Measurements from ENCODE around the gene OBSCN. TPM values are rescaled to one million over a fixed set of nuclear protein-coding genes. Genes with fewer than 3 reads are reported as not detected.

OBSCN gene
- total and polyA plus RNA-seq, 2 of the 13 experiments (the other 11 are each of a cell fraction or from before 2014, with no cell fraction given), result 0.20 TPM

- no peak for TF ChIP-seq TEAD2 (CRISPR knock-in tag; IDR thresholded peaks at IDR 0.05)
- no peak for TF ChIP-seq CTCF (CRISPR knock-in tag; IDR thresholded peaks at IDR 0.05)
- TF ChIP-seq YEATS2 (CRISPR knock-in tag; IDR thresholded peaks at IDR 0.05; ENCODE audit: borderline replicate concordance), result no peak
- TF ChIP-seq ZNF251 (CRISPR knock-in tag; IDR thresholded peaks at IDR 0.05), result no peak
- no peak for TF ChIP-seq FOXJ3 (CRISPR knock-in tag; IDR thresholded peaks at IDR 0.05; ENCODE audit: borderline replicate concordance)
- TF ChIP-seq ZBTB7B (CRISPR knock-in tag; IDR thresholded peaks at IDR 0.05), result no peak
These were observed 2.9 kb upstream of the OBSCN start (continued) for GRCh38 chr1:228204958-228205357.

- Histone ChIP-seq H2AFZ (ENCODE audit: low read length) (no peak overlapping the region), H3K79me2 (ENCODE audit: insufficient read depth, low read length) (no peaks in the 10 kb centered on the region), H4K20me1 (ENCODE audit: insufficient read depth, low read length) (no peaks in the 10 kb centered on the region), H3K4me3 (replicated peaks in 1 of 3; ENCODE audit: insufficient read depth in 1 of 3, low read depth in 2 of 3, low read length in 3 of 3) (no peak overlapping the region), H3K4me1 (ENCODE audit: insufficient read depth, low read length) (no peaks in the 10 kb centered on the region), H3K27ac (ENCODE audit: extremely low read length, insufficient read depth, low read length) (no peak overlapping the region), H3K36me3 (replicated peaks in 1 of 2; ENCODE audit: control insufficient read depth in 1 of 2, insufficient read depth in 2 of 2, low read length in 2 of 2) (no peaks in the 10 kb centered on the region), H3K27me3 (ENCODE audit: control insufficient read depth in 1 of 2, insufficient read depth in 2 of 2, low read length in 2 of 2) (peaks cover 4 to 36% of the 10 kb centered on the region in 2 experiments; a peak in 4 of 5 replicates), H3K4me2 (ENCODE audit: low read depth, low read length) (no peak overlapping the region), H3K9ac (ENCODE audit: insufficient read depth, low read depth, low read length) (no peak overlapping the region), H3K9me3 (ENCODE audit: low read length) (no peaks in the 10 kb centered on the region)
- BruUV-seq (replicated peaks), result no TSS peak
- DNase-seq (ENCODE audit: low spot score) (no peak), ATAC-seq (0 out of 3 replicates have a peak, but pooled peaks have one; percentile 9), FAIRE-seq (no peak)
- CTCF ChIA-PET (ENCODE audit: low intra/inter-chr PET ratio, low total read pairs), result no interaction called here
- in situ Hi-C loops (cut with HindIII; ENCODE audit: extremely low pct_ligation_motif_present, low pct_unique_long_range_greater_than_20kb), result no loop called here
- POLR2A ChIA-PET, result no interaction called here
- intact Hi-C loops (cut with micrococcal nuclease; ENCODE audit: unreplicated experiment), result no loop called here
- 12% methylated on average over 7 of the region's 15 CpGs for WGBS (ENCODE audit: low lambda C conversion rate)
- TF ChIP-seq ATF4 (CRISPR knock-in tag; IDR thresholded peaks at IDR 0.05) (no peak), DRAP1 (CRISPR knock-in tag; IDR thresholded peaks at IDR 0.05) (no peak), SNAI1 (CRISPR knock-in tag; IDR thresholded peaks at IDR 0.05; ENCODE audit: borderline replicate concordance) (no peak), TEAD3 (CRISPR knock-in tag; optimal IDR thresholded peaks at IDR 0.05; ENCODE audit: borderline replicate concordance) (no peak), SRSF1 (optimal IDR thresholded peaks at IDR 0.05; ENCODE audit: low read depth, low read length) (no peak), EED (CRISPR knock-in tag; IDR thresholded peaks at IDR 0.05) (no peak), PRDM10 (CRISPR knock-in tag; IDR thresholded peaks at IDR 0.05; ENCODE audit: low read depth) (no peak), TBP (CRISPR knock-in tag; IDR thresholded peaks at IDR 0.05) (no peak), CBX2 (IDR thresholded peaks at IDR 0.05; ENCODE audit: low read depth, low read length) (no peak), CBX2 (CRISPR knock-in tag; IDR thresholded peaks at IDR 0.05; ENCODE audit: low read depth) (no peak)
These were observed 2.1 kb upstream of the OBSCN start for GRCh38 chr1:228205526-228206436.
